ENCODE measurements around the gene GNA12. TPM values are rescaled to one million over a fixed set of nuclear protein-coding genes. Genes with fewer than 3 reads are reported as not detected.

Gene GNA12
- total and polyA plus RNA-seq, 12 donors = 8.2 to 65.1 (median 42.9) TPM

DNA sequence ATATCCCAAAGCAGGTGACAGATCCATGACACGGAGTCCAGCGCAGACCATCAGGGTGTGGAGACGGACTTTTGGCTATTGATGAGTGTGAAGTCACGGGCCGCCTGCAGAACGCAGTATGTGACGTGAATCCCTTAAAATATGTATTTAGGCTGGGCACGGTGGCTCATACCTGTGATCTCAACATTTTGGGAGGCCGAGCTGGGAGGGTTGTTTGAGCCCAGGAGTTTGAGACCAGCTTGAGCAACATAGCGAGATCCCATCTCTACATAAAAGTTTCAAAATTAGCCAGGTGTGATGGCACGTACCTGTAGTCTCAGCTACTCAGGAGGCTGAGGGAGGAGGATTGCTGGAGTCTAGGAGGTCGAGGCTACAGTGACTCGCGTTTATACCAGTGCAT is 158.0 kb downstream of the GNA12 start:
- Histone ChIP-seq H3K9me3 (replicated peaks in 1 of 3) (no peaks in the 10 kb centered on the region), H3K27me3 (peaks cover 37% of the 10 kb centered on the region), H3K27ac (no peak overlapping the region), H3K4me1 (replicated peaks in 1 of 2) (peaks cover 0 to 14% of the 10 kb centered on the region in 2 donors), H3K4me3 (no peak overlapping the region), H3K36me3 (replicated peaks in 1 of 2) (no peaks in the 10 kb centered on the region)
- intact Hi-C loops (cut with DNase I) = loop anchor here (5.0 to 10.0 kb wide), 3 partner anchors 74 to 211 kb away; partner anchors contain the start of gene GRIFIN (in 1 of the 2)
- TF ChIP-seq, protein P1, sequence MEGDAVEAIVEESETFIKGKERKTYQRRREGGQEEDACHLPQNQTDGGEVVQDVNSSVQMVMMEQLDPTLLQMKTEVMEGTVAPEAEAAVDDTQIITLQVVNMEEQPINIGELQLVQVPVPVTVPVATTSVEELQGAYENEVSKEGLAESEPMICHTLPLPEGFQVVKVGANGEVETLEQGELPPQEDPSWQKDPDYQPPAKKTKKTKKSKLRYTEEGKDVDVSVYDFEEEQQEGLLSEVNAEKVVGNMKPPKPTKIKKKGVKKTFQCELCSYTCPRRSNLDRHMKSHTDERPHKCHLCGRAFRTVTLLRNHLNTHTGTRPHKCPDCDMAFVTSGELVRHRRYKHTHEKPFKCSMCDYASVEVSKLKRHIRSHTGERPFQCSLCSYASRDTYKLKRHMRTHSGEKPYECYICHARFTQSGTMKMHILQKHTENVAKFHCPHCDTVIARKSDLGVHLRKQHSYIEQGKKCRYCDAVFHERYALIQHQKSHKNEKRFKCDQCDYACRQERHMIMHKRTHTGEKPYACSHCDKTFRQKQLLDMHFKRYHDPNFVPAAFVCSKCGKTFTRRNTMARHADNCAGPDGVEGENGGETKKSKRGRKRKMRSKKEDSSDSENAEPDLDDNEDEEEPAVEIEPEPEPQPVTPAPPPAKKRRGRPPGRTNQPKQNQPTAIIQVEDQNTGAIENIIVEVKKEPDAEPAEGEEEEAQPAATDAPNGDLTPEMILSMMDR (IDR thresholded peaks at IDR 0.05) = no peak
- TF ChIP-seq POLR2A (IDR thresholded peaks at IDR 0.05) = no peak
- 83 to 90% (median 86%) methylated on average over 14 of the region's 14 CpGs for WGBS, 4 donors
- DNase-seq = no peak

DNA sequence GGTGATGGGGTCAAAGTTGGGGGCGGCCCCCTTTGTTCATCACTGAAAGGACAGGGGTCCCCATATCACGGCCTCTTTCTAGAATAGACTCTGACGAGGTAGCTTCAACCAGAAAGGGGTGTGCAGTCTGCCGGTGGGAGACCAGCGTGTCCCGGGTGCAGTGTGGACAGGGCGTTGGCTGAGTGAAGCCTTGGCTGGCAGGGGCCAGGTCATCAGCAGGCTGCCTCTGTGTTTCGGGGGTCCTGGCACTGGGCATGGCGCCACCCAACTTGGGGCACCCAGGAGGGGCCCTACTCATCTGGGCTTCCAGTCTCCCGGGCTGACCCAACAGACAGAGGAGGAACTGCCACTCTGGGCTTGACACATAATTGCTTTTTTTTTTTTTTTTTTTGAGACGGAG is 159.6 kb downstream of the GNA12 start:
- WGBS, 4 donors = 77 to 90% (median 88%) methylated on average over 8 to 11 of the region's 11 CpGs
- H3K27ac ChIP-seq = no peak overlapping the region
- no peaks in the 10 kb centered on the region for H3K36me3 ChIP-seq (replicated peaks in 1 of 2)
- TF ChIP-seq POLR2A (IDR thresholded peaks at IDR 0.05) = no peak
- TF ChIP-seq, protein P1 (IDR thresholded peaks at IDR 0.05) = no peak
- peaks cover 0 to 14% of the 10 kb centered on the region in 2 donors for H3K4me1 ChIP-seq (replicated peaks in 1 of 2)
- no peaks in the 10 kb centered on the region for H3K9me3 ChIP-seq (replicated peaks in 1 of 3)
- peaks cover 34% of the 10 kb centered on the region for H3K27me3 ChIP-seq
- intact Hi-C loops (cut with DNase I) = loop anchor here (10.0 kb wide), 2 partner anchors 120 to 210 kb away; partner anchors contain the start of gene GRIFIN (in 1 of the 2)
- no peak overlapping the region for H3K4me3 ChIP-seq
- DNase-seq = no peak

DNA sequence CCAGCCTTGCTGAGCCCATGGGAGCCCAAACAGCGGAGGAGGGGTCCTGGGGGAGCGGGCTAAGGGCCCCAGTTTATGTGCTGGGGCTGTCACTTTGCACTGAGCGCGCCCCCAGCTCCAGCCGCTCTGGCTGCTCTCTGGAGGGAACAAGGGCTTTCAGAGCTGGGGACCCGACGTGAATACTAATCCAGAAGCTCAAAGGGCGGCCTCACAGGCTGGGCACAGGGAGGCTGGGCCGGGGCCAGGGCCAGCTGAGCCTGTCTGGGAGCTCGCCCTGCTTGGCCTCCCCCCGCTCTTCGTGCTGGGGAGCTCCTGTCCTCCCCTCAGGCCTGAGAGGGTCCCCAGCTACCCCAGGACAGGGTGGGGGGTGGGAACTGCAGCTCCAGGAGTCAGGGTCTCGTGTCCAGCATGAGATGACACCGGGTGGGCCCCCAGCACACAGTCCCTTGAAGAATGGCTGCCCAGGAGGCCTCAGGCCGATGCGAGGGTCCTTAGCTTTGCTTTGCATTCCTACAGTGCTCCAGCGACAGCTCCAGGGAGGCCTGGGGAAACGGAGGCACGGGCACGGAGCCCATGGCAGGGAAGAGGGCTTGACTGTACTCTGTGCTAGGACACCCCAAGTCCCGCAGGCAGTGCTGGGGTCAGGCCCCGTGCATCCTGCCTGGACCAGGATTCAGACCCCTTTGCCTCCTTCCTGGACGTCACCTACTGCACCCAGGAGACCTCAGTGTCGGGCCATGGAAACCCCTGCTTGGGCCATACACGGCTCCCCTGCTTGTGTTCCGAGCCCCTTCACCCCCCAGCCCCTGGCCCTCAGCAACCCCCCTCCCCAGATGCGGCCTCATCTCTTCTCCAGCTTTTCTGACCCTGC is 161.9 kb downstream of the GNA12 start:
- H3K27ac ChIP-seq = no peak overlapping the region
- TF ChIP-seq, protein P1 (IDR thresholded peaks at IDR 0.05) = no peak
- no peak for TF ChIP-seq POLR2A (IDR thresholded peaks at IDR 0.05)
- no peaks in the 10 kb centered on the region for H3K36me3 ChIP-seq (replicated peaks in 1 of 2)
- intact Hi-C loops (cut with DNase I) = loop anchor here (10.0 kb wide), 2 partner anchors 117 to 207 kb away; partner anchors contain the start of gene GRIFIN (in 1 of the 2)
- no peak overlapping the region for H3K4me3 ChIP-seq
- no peaks in the 10 kb centered on the region for H3K4me1 ChIP-seq (replicated peaks in 1 of 2)
- 68 to 86% (median 82%) methylated on average over 12 to 27 of the region's 27 CpGs for whole genome bisulfite sequencing, 4 donors
- DNase-seq = no peak
- H3K9me3 ChIP-seq (replicated peaks in 1 of 3) = no peaks in the 10 kb centered on the region
- H3K27me3 ChIP-seq = peaks cover 13% of the 10 kb centered on the region

DNA sequence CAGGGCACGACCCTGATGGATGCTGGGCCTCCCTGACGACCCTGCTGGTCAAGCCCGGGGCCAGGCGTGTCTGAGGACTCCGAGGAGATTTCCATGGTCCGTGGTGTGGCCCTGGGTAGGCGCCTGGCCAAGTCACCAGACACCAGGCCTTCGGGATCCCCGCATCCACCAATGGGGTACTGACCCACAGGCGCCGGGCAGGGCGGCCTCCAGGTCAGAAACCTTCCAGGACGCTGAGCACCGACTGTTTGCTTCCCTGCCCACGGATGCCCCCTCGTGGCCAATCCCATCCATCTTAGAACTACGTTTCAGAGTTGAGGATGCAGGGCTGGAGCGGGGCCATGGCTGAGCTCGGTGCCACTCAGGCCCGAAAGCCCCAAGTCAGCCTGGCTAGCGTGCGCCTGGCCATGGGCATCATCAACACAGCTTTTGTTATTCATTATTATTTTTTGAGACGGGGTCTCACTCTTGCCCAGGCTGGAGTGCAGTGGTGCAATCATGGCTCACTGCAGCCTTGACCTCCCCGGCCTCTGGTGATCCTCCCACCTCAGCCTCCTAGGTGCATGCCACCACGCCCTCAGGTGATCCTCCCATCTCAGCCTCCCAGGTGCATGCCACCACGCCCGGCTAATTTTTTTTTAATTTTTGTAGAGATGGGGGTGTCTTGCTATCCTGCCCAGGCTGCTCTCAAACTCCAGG is 163.2 kb downstream of the GNA12 start:
- 31 to 47% (median 35%) methylated on average over 14 to 27 of the region's 27 CpGs for WGBS, 4 donors
- Histone ChIP-seq H3K36me3 (replicated peaks in 1 of 2) (no peaks in the 10 kb centered on the region), H3K4me1 (replicated peaks in 1 of 2) (no peaks in the 10 kb centered on the region), H3K9me3 (replicated peaks in 1 of 3) (no peaks in the 10 kb centered on the region), H3K4me3 (no peak overlapping the region), H3K27me3 (peaks cover 1% of the 10 kb centered on the region), H3K27ac (no peak overlapping the region)
- DNase-seq = peak; percentile 80 to 93 (median 89)
- TF ChIP-seq POLR2A (IDR thresholded peaks at IDR 0.05) = no peak
- TF ChIP-seq, protein P1 (IDR thresholded peaks at IDR 0.05) = peak; percentile 59 to 88 (median 76)
- intact Hi-C loops (cut with DNase I) = loop anchor here (10.0 kb wide), 2 partner anchors 116 to 206 kb away; partner anchors contain the start of gene GRIFIN (in 1 of the 2)

Measured in adrenal gland (tissue), 12 donors.